Smooth muscle cell (in vitro differentiated cells): ENCODE data around the gene PCDHGA8. TPM values are rescaled to one million over a fixed set of nuclear protein-coding genes. Genes with fewer than 3 reads are reported as not detected.
A peak's percentile ranks its signal among the peaks of the same experiment; 100 is the strongest.

Experiments
- DNase-seq: peaks from one replicate; lab custom pipeline; 2025; ENCODE audit not compliant: unreplicated experiment; lab: John Stamatoyannopoulos, UW
- H2AFZ ChIP-seq: fragments of 200-600 bp; sonication (generic); 2 replicates; pipeline ENCODE4 v1.6.0; 2016; ENCODE audit warnings: antibody characterized with exemption, low read depth, mild to moderate bottlenecking
- H3F3A ChIP-seq: fragments of 200-600 bp; sonication (generic); 2 replicates; pipeline ENCODE4 v1.6.0; 2017; ENCODE audit warnings: antibody characterized with exemption, low read depth
- H3K27ac ChIP-seq: fragments of 200-600 bp; sonication (generic); 2 replicates; pipeline ENCODE4 v1.5.1; 2016; ENCODE audit warnings: low read depth, mild to moderate bottlenecking
- H3K27me3 ChIP-seq: fragments of 200-600 bp; sonication (generic); 2 replicates; pipeline ENCODE4 v1.6.1; 2016; ENCODE audit warnings: low read depth, mild to moderate bottlenecking
- H3K36me3 ChIP-seq: fragments of 200-600 bp; sonication (generic); 2 replicates; pipeline ENCODE4 v1.5.1; 2016; ENCODE audit warnings: low read depth
- H3K4me1 ChIP-seq: fragments of 200-600 bp; sonication (generic); 2 replicates; pipeline ENCODE4 v1.5.1; 2016; ENCODE audit warnings: low read depth
- H3K4me2 ChIP-seq: fragments of 200-600 bp; sonication (generic); 2 replicates; pipeline ENCODE4 v1.6.0; 2016; ENCODE audit warnings: mild to moderate bottlenecking
- H3K4me3 ChIP-seq: fragments of 200-600 bp; sonication (generic); 2 replicates; pipeline ENCODE4 v1.5.1; 2016; ENCODE audit warnings: mild to moderate bottlenecking
- H3K79me2 ChIP-seq: fragments of 200-600 bp; sonication (generic); 2 replicates; pipeline ENCODE4 v1.6.0; 2016; ENCODE audit warnings: low read depth, mild to moderate bottlenecking
- H3K9ac ChIP-seq: fragments of 200-600 bp; sonication (generic); 2 replicates; pipeline ENCODE4 v1.6.0; 2016; ENCODE audit warnings: low read depth
- H3K9me3 ChIP-seq: fragments of 200-600 bp; sonication (generic); replicated peaks from 2 replicates; pipeline ENCODE4 v1.5.1; 2016; ENCODE audit warnings: low read depth
- H4K20me1 ChIP-seq: fragments of 200-600 bp; sonication (generic); 2 replicates; pipeline ENCODE4 v1.6.0; 2016; ENCODE audit warnings: low read depth
- CTCF ChIP-seq: fragments of 200-600 bp; sonication (generic); IDR thresholded peaks from 2 replicates; pipeline ENCODE4 v1.5.1; 2017; ENCODE audit warnings: borderline replicate concordance, mild to moderate bottlenecking, antibody characterized with exemption; ENCODE audit not compliant: insufficient read depth, poor library complexity, severe bottlenecking
- WGBS: methylation state at CpG from one replicate; pipeline ENCODE4 v1.1.7; 2016; ENCODE audit warnings: low lambda C conversion rate; 5-methylcytosine and 5-hydroxymethylcytosine counted together
- polyA plus RNA-seq: library from polyadenylated mRNA; unstranded; fragments of >200 nt; fragmentation: Nextera tagmentation; extraction: Ambion mirVana; gene quantifications from 2 replicates; pipeline ENCODE4 v1.2.1, GENCODE V29; 2016
- total RNA-seq: library from RNA; depleted of rRNA; stranded (reverse); fragments of >200 nt; gene quantifications from 2 replicates; pipeline ENCODE4 v1.2.3, GENCODE V29; 2014

The PCDHGA8 gene
- total and polyA plus RNA-seq, 2 experiments from 2014 or later, result 0.25 to 3.2 TPM

DNA sequence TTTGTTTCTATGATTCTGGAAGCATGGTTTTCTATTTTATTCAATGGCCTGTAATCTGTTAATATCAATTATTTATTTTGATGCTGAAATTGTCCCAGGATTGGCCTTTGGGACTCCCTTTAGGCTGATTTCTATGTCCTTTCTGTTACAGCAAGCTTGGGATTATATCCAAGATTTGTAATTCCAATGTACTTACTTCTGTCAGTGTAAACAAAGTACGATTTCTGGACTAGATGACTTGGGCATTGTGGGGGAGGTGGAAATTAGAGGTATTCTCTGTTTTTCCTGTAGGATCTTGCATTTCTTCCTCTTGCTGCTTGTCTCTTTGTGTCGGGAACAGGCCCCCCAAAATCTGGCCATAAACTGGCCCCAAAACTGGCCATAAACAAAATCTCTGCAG, 41.6 kb downstream of the PCDHGA8 start:
- Histone ChIP-seq H3K9ac (no peak overlapping the region), H3K9me3 (peaks cover 19% of the 10 kb centered on the region), H3K36me3 (peaks cover 19% of the 10 kb centered on the region), H3F3A (no peaks in the 10 kb centered on the region), H3K4me1 (no peaks in the 10 kb centered on the region), H2AFZ (no peak overlapping the region), H3K4me3 (no peak overlapping the region), H3K79me2 (peaks cover 27% of the 10 kb centered on the region), H4K20me1 (no peaks in the 10 kb centered on the region), H3K27me3 (no peaks in the 10 kb centered on the region), H3K27ac (no peak overlapping the region), H3K4me2 (no peak overlapping the region)
- TF ChIP-seq CTCF, result no peak
- 100% methylated on average over 2 of the region's 2 CpGs for WGBS
- DNase-seq, result no peak

DNA sequence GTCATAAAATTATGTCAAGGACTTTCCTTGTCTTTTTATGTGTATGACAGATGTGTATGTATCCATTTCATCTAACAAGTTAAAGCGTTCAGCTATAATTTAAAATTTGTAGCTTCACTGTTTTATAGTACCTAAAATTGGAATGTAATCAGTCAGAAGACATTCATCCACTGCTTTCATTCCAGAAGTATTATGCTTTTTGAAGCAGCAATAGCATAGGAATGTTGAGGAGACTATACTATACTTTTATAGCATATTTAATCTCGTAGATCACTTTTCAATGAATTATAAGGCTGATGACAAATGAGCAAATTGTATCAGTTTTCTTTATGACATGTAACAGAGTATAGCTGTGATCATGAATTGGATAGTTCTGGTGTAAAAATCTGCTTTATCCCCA, 44.8 kb downstream of the PCDHGA8 start:
- H3K27ac ChIP-seq, result no peak overlapping the region
- TF ChIP-seq CTCF, result no peak
- H3K27me3 ChIP-seq, result no peaks in the 10 kb centered on the region
- no peaks in the 10 kb centered on the region for H3F3A ChIP-seq
- H3K4me1 ChIP-seq, result no peaks in the 10 kb centered on the region
- no peak for DNase-seq
- 100% methylated on average over 2 of the region's 2 CpGs for WGBS
- no peak overlapping the region for H2AFZ ChIP-seq
- H3K4me3 ChIP-seq, result no peak overlapping the region
- H3K9ac ChIP-seq, result no peak overlapping the region
- H3K4me2 ChIP-seq, result no peak overlapping the region
- no peaks in the 10 kb centered on the region for H4K20me1 ChIP-seq
- H3K36me3 ChIP-seq, result peaks cover 4% of the 10 kb centered on the region
- peaks cover 8% of the 10 kb centered on the region for H3K9me3 ChIP-seq
- H3K79me2 ChIP-seq, result peaks cover 24% of the 10 kb centered on the region

DNA sequence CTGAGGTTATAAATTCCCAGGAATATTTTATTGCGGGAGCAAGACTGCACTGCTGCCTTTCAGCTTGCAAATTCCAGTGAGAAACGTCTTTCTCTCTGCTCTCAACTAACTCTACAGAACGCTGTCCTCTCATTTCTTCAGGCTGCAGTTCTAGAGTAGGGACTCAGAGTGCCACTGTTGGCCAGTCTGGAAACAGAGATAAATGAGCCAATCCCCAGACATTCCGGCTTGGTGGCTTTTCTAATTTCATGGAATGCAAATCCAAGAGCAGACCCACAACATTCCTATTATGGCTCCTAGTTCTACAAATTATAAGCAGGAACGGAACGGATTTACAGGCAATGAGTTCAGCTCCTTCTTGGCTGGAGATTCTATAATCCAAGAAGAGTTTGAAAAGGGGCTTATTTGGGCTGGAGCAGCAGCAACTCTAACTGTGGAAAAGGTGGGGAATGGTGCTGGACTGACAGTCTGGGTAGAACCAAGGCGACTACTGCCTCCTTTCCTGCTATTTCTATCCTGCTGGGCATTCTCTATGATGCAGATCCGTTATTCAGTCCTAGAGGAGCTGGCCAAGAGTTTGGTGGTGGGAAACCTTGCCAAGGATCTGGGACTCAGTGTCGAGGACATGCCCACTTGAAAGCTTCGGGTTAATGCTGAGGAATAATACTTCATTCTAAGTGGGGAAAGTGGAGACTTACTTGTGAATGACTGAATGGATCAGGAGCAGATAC, 47.1 kb downstream of the PCDHGA8 start:
- no peak for DNase-seq
- H3K27ac ChIP-seq, result no peak overlapping the region

More for the DNA sequence above, 47.1 kb downstream of the PCDHGA8 start:
- no peaks in the 10 kb centered on the region for H3K27me3 ChIP-seq
- peaks cover 21% of the 10 kb centered on the region for H3K79me2 ChIP-seq
- H4K20me1 ChIP-seq, result no peaks in the 10 kb centered on the region
- no peak overlapping the region for H3K4me3 ChIP-seq
- no peak overlapping the region for H3K9ac ChIP-seq
- no peaks in the 10 kb centered on the region for H3K36me3 ChIP-seq
- no peaks in the 10 kb centered on the region for H3K4me1 ChIP-seq
- H2AFZ ChIP-seq, result no peak overlapping the region
- no peaks in the 10 kb centered on the region for H3F3A ChIP-seq
- no peaks in the 10 kb centered on the region for H3K9me3 ChIP-seq
- TF ChIP-seq CTCF, result peak; percentile 28
- no peak overlapping the region for H3K4me2 ChIP-seq
- WGBS, result 67% methylated on average over 10 of the region's 10 CpGs
